GM21447 (cell line): ENCODE results near the gene RAPGEF5.
A peak's percentile ranks its signal among the peaks of the same experiment; 100 is the strongest.

ENCODE experiments used
- ATAC-seq: cut with Tn5 transposase; IDR thresholded peaks from one replicate; pipeline ENCODE4 v1.9.1; 2021; ENCODE audit not compliant: unreplicated experiment

Gene RAPGEF5

GRCh38 chr7:22128528-22128920, 228.4 kb downstream of the RAPGEF5 start:
- ATAC-seq, result no peak

GRCh38 chr7:22127835-22128527, 229.0 kb downstream of the RAPGEF5 start:
- ATAC-seq, result no peak

- no peak for ATAC-seq
These were observed 231.5 kb downstream of the RAPGEF5 start for GRCh38 chr7:22125436-22125835.

- no peak for ATAC-seq
These were observed 232.0 kb downstream of the RAPGEF5 start for GRCh38 chr7:22124941-22125340.

GRCh38 chr7:22123139-22123538, 233.8 kb downstream of the RAPGEF5 start:
- ATAC-seq, result no peak

GRCh38 chr7:22121702-22122474, 235.1 kb downstream of the RAPGEF5 start:
- ATAC-seq, result no peak

GRCh38 chr7:22120391-22121053, 236.4 kb downstream of the RAPGEF5 start:
- ATAC-seq, result no peak

- ATAC-seq, result no peak
These were observed 239.7 kb downstream of the RAPGEF5 start for GRCh38 chr7:22117222-22117621.

- no peak for ATAC-seq
These were observed 240.4 kb downstream of the RAPGEF5 start for GRCh38 chr7:22116451-22117030.

GRCh38 chr7:22115689-22116088, 241.3 kb downstream of the RAPGEF5 start:
- ATAC-seq, result no peak

- no peak for ATAC-seq
These were observed 242.4 kb downstream of the RAPGEF5 start for GRCh38 chr7:22114440-22114981.

- ATAC-seq, result no peak
These were observed 243.9 kb downstream of the RAPGEF5 start for GRCh38 chr7:22113041-22113440.

GRCh38 chr7:22111661-22112060, 245.3 kb downstream of the RAPGEF5 start:
- ATAC-seq, result no peak

- ATAC-seq, result no peak
These were observed 246.1 kb downstream of the RAPGEF5 start for GRCh38 chr7:22110881-22111280.

- peak; percentile 81 for ATAC-seq
These were observed 246.6 kb downstream of the RAPGEF5 start for GRCh38 chr7:22110227-22110839.

- no peak for ATAC-seq
These were observed 247.2 kb downstream of the RAPGEF5 start for GRCh38 chr7:22109761-22110160.

- no peak for ATAC-seq
These were observed 248.7 kb downstream of the RAPGEF5 start for GRCh38 chr7:22108151-22108845.

GRCh38 chr7:22105550-22105949, 251.4 kb downstream of the RAPGEF5 start:
- ATAC-seq, result no peak

GRCh38 chr7:22094413-22095342, 262.3 kb downstream of the RAPGEF5 start:
- ATAC-seq, result no peak
